Measurements from ENCODE around the gene USP14. TPM values are rescaled to one million over a fixed set of nuclear protein-coding genes. Genes with fewer than 3 reads are reported as not detected.

USP14 gene
- total RNA-seq, 1 donor, result 21.4 TPM

DNA sequence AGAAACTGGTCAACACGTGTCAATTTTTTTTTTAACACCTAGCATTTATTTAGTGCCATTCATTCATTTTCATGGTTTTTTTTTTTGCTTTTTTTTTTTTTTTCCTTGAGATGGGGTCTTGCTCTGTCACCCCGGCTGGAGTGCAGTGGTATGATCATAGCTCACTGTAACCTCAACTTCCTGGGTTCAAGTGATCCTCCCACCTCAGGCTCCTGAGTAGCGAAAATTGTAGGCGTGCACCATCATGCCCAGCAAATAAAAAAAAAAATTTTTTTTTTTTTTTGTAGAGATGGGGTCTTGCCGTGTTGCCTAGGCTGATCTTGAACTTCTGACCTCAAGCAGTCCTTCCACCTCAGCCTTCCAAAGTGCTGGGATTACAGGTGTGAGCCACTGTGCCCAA lies 21.1 kb downstream of the USP14 start:
- peaks cover 54% of the 10 kb centered on the region for H3K79me2 ChIP-seq (ENCODE audit: insufficient read depth, low read length)
- no peaks in the 10 kb centered on the region for H3K27me3 ChIP-seq (ENCODE audit: insufficient read depth, low read length)
- H3K27ac ChIP-seq (ENCODE audit: low read depth, low read length), result no peak overlapping the region
- peaks cover 4% of the 10 kb centered on the region for H3K4me1 ChIP-seq (ENCODE audit: insufficient read depth, low read length)
- H3K9me3 ChIP-seq (ENCODE audit: low read depth, low read length), result no peaks in the 10 kb centered on the region
- no peak overlapping the region for H2AFZ ChIP-seq (ENCODE audit: low read length)
- TF ChIP-seq, protein P1, sequence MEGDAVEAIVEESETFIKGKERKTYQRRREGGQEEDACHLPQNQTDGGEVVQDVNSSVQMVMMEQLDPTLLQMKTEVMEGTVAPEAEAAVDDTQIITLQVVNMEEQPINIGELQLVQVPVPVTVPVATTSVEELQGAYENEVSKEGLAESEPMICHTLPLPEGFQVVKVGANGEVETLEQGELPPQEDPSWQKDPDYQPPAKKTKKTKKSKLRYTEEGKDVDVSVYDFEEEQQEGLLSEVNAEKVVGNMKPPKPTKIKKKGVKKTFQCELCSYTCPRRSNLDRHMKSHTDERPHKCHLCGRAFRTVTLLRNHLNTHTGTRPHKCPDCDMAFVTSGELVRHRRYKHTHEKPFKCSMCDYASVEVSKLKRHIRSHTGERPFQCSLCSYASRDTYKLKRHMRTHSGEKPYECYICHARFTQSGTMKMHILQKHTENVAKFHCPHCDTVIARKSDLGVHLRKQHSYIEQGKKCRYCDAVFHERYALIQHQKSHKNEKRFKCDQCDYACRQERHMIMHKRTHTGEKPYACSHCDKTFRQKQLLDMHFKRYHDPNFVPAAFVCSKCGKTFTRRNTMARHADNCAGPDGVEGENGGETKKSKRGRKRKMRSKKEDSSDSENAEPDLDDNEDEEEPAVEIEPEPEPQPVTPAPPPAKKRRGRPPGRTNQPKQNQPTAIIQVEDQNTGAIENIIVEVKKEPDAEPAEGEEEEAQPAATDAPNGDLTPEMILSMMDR (IDR thresholded peaks at IDR 0.05; ENCODE audit: extremely low read depth, low read depth, low read length), result no peak
- peaks cover under 1% of the 10 kb centered on the region for H4K20me1 ChIP-seq (ENCODE audit: insufficient read depth, low read length)
- peaks cover 10% of the 10 kb centered on the region for H3K36me3 ChIP-seq (ENCODE audit: insufficient read depth, low read length)
- H3K4me2 ChIP-seq (ENCODE audit: insufficient read depth, low read length), result no peak overlapping the region
- no peak for DNase-seq (ENCODE audit: insufficient read length, low spot score, missing footprints)
- H3K4me3 ChIP-seq (ENCODE audit: insufficient read depth, low read length), result no peak overlapping the region

DNA sequence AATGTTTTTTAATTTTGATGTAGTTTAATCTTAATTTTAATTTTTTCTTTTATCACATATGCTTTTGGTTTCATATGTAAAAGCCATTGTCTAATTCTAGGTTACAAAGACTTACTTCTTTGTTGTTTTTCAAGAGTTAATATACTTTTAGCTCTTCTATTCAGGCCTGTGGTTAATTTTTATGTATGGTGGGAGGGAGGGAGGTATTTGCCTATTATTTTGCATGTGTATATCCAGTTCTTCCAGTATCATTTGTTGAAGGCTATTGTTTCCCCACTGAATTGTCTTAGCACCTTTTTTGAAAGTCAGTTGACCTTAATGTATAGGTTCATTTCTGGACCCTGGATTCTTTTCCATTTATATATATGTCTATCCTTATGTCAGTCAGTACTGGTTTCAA lies 23.4 kb downstream of the USP14 start:
- no peak overlapping the region for H2AFZ ChIP-seq (ENCODE audit: low read length)
- H4K20me1 ChIP-seq (ENCODE audit: insufficient read depth, low read length), result no peaks in the 10 kb centered on the region
- H3K4me2 ChIP-seq (ENCODE audit: insufficient read depth, low read length), result no peak overlapping the region
- H3K4me1 ChIP-seq (ENCODE audit: insufficient read depth, low read length), result peaks cover 4% of the 10 kb centered on the region
- H3K27me3 ChIP-seq (ENCODE audit: insufficient read depth, low read length), result no peaks in the 10 kb centered on the region
- no peaks in the 10 kb centered on the region for H3K9me3 ChIP-seq (ENCODE audit: low read depth, low read length)
- TF ChIP-seq, protein P1 (IDR thresholded peaks at IDR 0.05; ENCODE audit: extremely low read depth, low read depth, low read length), result no peak
- peaks cover 15% of the 10 kb centered on the region for H3K36me3 ChIP-seq (ENCODE audit: insufficient read depth, low read length)
- H3K79me2 ChIP-seq (ENCODE audit: insufficient read depth, low read length), result peaks cover 47% of the 10 kb centered on the region
- H3K27ac ChIP-seq (ENCODE audit: low read depth, low read length), result no peak overlapping the region
- no peak for DNase-seq (ENCODE audit: insufficient read length, low spot score, missing footprints)
- no peak overlapping the region for H3K4me3 ChIP-seq (ENCODE audit: insufficient read depth, low read length)

DNA sequence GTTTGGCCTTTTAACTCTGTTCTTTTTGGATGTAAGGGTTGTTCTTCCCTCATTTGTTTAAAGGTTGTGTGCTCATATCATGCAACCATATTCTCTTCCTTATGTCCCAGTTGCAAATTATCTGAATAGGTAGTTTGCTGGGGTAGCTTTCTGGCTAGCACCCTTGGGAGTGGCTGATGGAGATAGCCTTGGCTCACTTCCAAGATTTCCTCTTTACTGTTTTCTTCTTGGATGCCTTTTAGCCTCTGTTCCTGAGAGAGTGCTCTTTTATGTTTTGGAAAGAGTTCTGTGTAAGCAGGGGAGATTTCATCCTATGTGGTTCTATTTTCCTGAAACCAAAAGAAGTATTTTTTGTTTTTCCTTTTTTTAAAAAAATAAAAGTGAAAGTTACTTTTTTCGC lies 25.4 kb downstream of the USP14 start:
- DNase-seq (ENCODE audit: insufficient read length, low spot score, missing footprints), result no peak
- TF ChIP-seq, protein P1 (IDR thresholded peaks at IDR 0.05; ENCODE audit: extremely low read depth, low read depth, low read length), result no peak

DNA sequence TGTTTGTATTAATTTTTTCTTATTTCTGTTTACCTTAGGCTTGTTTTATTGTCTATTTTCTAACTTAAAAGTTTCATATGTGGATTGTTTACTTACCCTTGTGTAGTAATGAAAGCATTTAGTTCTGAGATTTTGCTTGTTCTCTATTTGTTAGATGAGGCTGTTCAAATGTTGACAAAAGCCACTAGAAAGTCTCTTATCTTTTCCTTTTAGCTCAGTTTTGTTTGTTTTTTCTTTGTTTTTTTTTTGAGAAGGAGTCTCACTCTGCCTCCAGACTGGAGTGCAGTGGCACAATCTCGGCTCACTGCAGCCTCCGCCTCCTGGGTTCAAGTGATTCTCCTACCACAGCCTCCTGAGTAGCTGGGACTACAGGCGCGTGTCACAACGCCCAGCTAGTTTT lies 30.9 kb downstream of the USP14 start:
- H3K36me3 ChIP-seq (ENCODE audit: insufficient read depth, low read length), result peaks cover 5% of the 10 kb centered on the region
- H2AFZ ChIP-seq (ENCODE audit: low read length), result no peak overlapping the region
- no peak for DNase-seq (ENCODE audit: insufficient read length, low spot score, missing footprints)
- peaks cover 8% of the 10 kb centered on the region for H4K20me1 ChIP-seq (ENCODE audit: insufficient read depth, low read length)
- no peak overlapping the region for H3K4me3 ChIP-seq (ENCODE audit: insufficient read depth, low read length)
- H3K79me2 ChIP-seq (ENCODE audit: insufficient read depth, low read length), result peaks cover 68% of the 10 kb centered on the region
- no peak overlapping the region for H3K4me2 ChIP-seq (ENCODE audit: insufficient read depth, low read length)
- TF ChIP-seq, protein P1 (IDR thresholded peaks at IDR 0.05; ENCODE audit: extremely low read depth, low read depth, low read length), result no peak
- no peaks in the 10 kb centered on the region for H3K9me3 ChIP-seq (ENCODE audit: low read depth, low read length)
- no peaks in the 10 kb centered on the region for H3K27me3 ChIP-seq (ENCODE audit: insufficient read depth, low read length)
- no peak overlapping the region for H3K27ac ChIP-seq (ENCODE audit: low read depth, low read length)
- H3K4me1 ChIP-seq (ENCODE audit: insufficient read depth, low read length), result peaks cover 4% of the 10 kb centered on the region

More for the DNA sequence above, 25.4 kb downstream of the USP14 start:
- Histone ChIP-seq H3K4me2 (ENCODE audit: insufficient read depth, low read length) (no peak overlapping the region), H2AFZ (ENCODE audit: low read length) (no peak overlapping the region), H3K4me3 (ENCODE audit: insufficient read depth, low read length) (no peak overlapping the region), H3K27me3 (ENCODE audit: insufficient read depth, low read length) (no peaks in the 10 kb centered on the region), H3K27ac (ENCODE audit: low read depth, low read length) (no peak overlapping the region), H3K36me3 (ENCODE audit: insufficient read depth, low read length) (peaks cover 15% of the 10 kb centered on the region), H3K9me3 (ENCODE audit: low read depth, low read length) (no peaks in the 10 kb centered on the region), H4K20me1 (ENCODE audit: insufficient read depth, low read length) (no peaks in the 10 kb centered on the region), H3K4me1 (ENCODE audit: insufficient read depth, low read length) (peaks cover 4% of the 10 kb centered on the region), H3K79me2 (ENCODE audit: insufficient read depth, low read length) (peaks cover 46% of the 10 kb centered on the region)
